Fibroblast of mammary gland (primary cell): Measurements from ENCODE around the gene MPND.

Experiments used
- DNase-seq: peaks from one replicate; pipeline ENCODE4 v3.0.0-alpha.2; 2010; ENCODE audit warnings: low read depth
- H3K4me3 ChIP-seq: 2 replicates; pipeline ENCODE4 v1.5.1; 2011; ENCODE audit warnings: low read depth, mild to moderate bottlenecking, low read length, moderate library complexity; ENCODE audit not compliant: control insufficient read depth
- TF ChIP-seq, protein P1 (sequence below): conservative IDR thresholded peaks from 2 replicates; pipeline ENCODE4 v1.5.1; 2011; ENCODE audit warnings: low read depth, low read length, inconsistent platforms; ENCODE audit not compliant: control insufficient read depth, insufficient read depth

Gene MPND

DNA sequence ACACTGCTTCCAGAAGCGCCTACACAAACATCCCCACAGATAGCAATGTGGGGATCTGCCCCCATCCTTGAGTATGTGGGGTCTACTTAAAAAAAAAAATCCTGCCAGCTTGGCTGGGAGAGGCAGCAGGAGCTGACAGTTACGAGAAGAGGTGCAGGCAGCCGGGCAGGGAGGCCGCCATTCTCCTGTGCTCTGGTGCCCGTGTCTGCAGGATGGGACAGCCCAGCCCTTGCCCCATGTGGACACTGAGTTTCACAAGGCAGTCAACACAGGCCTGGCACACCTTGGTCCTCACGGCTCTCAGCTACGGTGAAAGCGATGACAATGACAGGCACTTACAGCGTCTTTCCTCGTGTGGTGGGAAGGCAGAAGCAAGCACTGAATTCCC is 24.0 kb downstream of the MPND start:
- DNase-seq = no peak
- TF ChIP-seq, protein P1, sequence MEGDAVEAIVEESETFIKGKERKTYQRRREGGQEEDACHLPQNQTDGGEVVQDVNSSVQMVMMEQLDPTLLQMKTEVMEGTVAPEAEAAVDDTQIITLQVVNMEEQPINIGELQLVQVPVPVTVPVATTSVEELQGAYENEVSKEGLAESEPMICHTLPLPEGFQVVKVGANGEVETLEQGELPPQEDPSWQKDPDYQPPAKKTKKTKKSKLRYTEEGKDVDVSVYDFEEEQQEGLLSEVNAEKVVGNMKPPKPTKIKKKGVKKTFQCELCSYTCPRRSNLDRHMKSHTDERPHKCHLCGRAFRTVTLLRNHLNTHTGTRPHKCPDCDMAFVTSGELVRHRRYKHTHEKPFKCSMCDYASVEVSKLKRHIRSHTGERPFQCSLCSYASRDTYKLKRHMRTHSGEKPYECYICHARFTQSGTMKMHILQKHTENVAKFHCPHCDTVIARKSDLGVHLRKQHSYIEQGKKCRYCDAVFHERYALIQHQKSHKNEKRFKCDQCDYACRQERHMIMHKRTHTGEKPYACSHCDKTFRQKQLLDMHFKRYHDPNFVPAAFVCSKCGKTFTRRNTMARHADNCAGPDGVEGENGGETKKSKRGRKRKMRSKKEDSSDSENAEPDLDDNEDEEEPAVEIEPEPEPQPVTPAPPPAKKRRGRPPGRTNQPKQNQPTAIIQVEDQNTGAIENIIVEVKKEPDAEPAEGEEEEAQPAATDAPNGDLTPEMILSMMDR = no peak
- no peak overlapping the region for H3K4me3 ChIP-seq

DNA sequence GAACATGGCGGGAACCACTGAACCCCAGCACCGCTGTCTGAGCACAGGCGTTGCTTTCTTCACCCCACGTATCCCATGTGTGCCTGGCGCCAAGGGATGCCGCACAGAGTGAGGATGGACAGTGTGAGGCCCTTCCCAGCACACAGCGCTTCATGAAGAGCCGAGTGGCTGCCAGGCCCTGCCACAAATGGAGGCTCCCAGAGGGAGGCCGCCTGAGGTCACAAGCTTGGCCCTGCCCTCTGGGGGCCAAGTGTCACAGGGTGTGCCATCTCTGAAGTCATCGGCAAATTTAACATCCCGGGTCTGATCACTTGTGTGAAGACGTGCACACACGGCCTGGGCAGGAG is 24.4 kb downstream of the MPND start:
- DNase-seq = no peak
- no peak overlapping the region for H3K4me3 ChIP-seq
- TF ChIP-seq, protein P1 = no peak

DNA sequence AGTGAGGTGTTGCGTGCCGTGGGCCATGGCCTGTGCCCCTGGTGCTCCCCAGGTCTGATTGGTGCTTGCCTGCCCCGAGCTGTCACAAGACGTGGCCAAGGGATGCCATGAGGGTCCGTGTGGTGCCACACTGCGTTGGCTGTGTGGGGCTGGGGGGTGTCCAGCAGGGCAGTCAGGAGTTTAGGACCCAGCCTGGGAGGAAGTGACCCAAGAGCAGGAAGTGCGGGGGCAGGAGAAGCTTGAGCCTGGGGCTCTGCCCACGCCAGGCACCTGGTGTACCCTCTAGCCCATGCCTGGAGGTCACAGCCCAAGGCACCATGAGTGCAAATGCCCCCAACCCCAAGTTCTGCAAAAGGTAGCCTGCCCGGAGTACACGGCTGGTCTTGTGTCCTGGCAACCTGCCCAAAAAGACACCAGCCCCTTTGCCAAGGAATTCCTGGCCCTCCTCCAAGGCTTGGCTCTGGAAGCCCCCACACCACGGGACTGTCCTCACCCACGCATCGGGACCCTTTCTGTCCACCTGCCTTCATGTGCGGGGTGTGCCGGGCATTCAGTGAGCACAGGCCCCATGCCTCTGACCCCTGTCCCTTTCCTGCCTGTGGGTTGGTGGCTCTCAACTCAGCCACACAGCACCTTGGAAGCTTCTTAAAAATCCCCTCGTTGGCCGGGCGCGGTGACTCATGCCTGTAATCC is 24.9 kb downstream of the MPND start:
- peak; percentile 27 for DNase-seq
- TF ChIP-seq, protein P1 = no peak
- H3K4me3 ChIP-seq = no peak overlapping the region

DNA sequence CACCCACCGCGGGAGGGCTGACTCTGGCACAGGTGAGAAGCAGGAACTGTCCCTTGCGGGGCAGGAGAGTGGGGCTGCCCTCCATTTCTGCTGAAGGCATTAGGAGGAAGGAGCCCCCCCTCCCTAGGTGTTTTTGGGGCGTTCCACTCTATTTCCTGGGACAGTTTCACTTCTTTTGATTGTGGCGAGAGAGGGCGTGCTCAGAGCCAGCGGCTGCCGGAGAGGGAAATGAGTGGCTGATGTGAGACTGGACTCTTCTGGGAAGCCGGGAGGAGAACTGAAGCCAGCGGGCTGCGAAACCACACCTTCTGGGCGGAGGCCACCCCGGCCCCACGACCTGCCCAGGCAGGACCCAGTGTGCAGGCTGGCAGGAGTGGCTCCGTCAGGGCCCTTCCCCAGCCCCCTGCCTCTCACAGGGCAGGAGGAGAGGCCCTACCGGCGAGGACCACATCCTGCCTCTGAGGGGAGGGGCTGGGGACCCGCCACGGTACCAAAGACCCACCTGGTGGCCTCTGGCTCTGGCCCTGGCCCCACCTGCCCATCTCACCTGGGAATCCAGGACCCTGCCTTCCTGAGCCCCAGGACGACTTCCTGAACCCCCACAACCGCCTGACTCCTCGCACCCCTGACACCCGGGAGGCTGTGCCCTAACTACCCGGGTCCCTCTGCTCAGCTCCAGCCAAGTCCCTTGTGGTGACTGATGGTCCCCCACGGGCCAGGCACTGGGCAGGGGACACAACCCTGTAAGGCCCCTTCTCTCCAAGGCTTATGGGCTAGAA is 25.9 kb downstream of the MPND start:
- DNase-seq = peak; percentile 47
- TF ChIP-seq, protein P1 = no peak
- H3K4me3 ChIP-seq = no peak overlapping the region

DNA sequence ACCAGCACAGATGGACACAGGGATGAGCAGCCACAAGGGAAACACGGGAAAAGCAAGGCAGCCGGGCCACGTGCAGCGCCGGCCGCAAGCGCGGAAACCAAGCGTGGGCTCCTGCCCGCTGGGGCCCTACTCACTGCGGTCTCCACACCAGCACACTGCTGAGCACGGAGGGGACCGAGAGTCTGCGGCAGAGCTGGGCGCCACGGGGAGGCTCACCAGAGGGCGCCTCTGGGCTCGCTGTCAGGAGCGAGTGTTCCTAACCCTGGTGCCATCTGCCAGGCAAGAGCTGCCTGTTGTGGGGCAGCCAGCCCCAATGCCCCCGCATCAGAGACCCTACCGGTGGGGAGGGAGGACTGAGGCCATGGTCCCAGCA is 26.5 kb downstream of the MPND start:
- DNase-seq = peak; percentile 59
- TF ChIP-seq, protein P1 = peak; percentile 44
- no peak overlapping the region for H3K4me3 ChIP-seq

DNA sequence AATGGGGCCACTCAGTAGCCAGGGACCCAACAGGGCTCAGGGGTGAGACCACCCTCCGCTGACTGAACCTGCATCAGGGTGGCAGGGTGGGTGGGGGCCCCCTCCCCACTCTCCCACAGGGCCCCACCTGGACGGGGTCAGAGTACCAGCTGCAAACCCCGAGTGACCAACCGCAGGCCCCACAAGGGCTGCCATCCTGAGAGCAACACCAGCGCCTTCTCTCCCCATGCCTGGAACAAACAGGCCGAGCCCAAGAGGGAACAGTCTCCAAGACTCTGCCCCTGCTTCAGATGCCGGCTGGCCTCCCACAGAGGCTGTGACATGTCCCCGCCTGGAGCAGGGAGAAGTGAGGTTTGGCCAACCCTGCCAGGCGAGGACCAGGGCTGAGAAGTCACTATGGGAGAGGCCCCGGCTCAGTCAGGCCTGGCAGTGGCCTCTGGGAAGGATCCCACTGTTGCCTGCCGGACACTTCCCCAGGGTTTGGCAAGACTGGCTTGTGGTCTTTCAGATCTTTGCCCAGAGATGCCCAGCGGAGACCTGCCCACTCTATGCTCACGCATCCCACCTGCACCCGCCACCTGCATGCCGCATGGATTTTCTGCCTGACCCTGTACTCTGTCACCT is 27.2 kb downstream of the MPND start:
- TF ChIP-seq, protein P1 = no peak
- no peak overlapping the region for H3K4me3 ChIP-seq

More for the DNA sequence above, 27.2 kb downstream of the MPND start:
- no peak for DNase-seq
